WERI-Rb-1 (cell line): ENCODE data around the gene COMP.

Experiments
- DNase-seq: peaks from one replicate; pipeline ENCODE4 v3.0.0-alpha.2; 2020
- H3K27ac ChIP-seq: fragments of 250-450 bp; sonication (Bioruptor Pico); 2 replicates; pipeline ENCODE4 v1.5.1; 2020; ENCODE audit warnings: mild to moderate bottlenecking, moderate library complexity
- H3K27me3 ChIP-seq: fragments of 250-450 bp; sonication (Bioruptor Pico); 2 replicates; pipeline ENCODE4 v1.5.1; 2021; ENCODE audit warnings: mild to moderate bottlenecking, low read depth, moderate library complexity; ENCODE audit not compliant: insufficient read depth, severe bottlenecking
- H3K36me3 ChIP-seq: fragments of 250-450 bp; sonication (Bioruptor Pico); 2 replicates; pipeline ENCODE4 v1.5.1; 2020; ENCODE audit warnings: mild to moderate bottlenecking, moderate library complexity
- H3K4me3 ChIP-seq: 2 replicates; pipeline ENCODE4 v1.5.1; 2011; ENCODE audit warnings: low read depth, mild to moderate bottlenecking, control low read depth, low read length
- H3K9me3 ChIP-seq: fragments of 250-450 bp; sonication (Bioruptor Pico); 2 replicates; pipeline ENCODE4 v1.5.1; 2021; ENCODE audit warnings: mild to moderate bottlenecking, moderate library complexity; ENCODE audit not compliant: severe bottlenecking
- TF ChIP-seq, protein P1 (sequence below): IDR thresholded peaks from 2 replicates; pipeline ENCODE4 v1.5.1; 2011; ENCODE audit warnings: low read depth, mild to moderate bottlenecking, control low read depth, inconsistent platforms, low read length

COMP gene

DNA sequence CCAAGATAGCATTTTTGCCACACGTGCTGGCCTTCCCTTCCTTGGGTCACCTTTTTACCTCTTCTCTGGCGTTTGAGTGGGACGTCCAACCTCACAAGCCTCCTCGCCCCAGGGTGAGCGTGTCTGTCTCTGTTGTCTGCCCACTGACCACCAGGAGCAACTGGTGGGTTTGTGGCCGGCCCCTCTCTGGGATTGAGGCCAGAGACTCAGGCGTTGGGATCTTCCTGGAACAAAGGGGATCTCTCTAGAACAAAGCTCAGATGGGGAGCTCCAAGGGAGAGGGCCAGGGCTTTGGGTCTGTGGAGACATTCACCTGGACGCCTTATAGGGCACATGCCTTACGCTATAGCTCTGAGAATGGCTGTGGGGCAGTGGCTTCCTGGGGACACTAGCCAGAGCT lies 17.4 kb downstream of the COMP start:
- DNase-seq: no peak
- Histone ChIP-seq H3K9me3 (no peaks in the 10 kb centered on the region), H3K36me3 (no peaks in the 10 kb centered on the region), H3K27ac (no peak overlapping the region), H3K4me3 (no peak overlapping the region), H3K27me3 (no peaks in the 10 kb centered on the region)
- TF ChIP-seq, protein P1, sequence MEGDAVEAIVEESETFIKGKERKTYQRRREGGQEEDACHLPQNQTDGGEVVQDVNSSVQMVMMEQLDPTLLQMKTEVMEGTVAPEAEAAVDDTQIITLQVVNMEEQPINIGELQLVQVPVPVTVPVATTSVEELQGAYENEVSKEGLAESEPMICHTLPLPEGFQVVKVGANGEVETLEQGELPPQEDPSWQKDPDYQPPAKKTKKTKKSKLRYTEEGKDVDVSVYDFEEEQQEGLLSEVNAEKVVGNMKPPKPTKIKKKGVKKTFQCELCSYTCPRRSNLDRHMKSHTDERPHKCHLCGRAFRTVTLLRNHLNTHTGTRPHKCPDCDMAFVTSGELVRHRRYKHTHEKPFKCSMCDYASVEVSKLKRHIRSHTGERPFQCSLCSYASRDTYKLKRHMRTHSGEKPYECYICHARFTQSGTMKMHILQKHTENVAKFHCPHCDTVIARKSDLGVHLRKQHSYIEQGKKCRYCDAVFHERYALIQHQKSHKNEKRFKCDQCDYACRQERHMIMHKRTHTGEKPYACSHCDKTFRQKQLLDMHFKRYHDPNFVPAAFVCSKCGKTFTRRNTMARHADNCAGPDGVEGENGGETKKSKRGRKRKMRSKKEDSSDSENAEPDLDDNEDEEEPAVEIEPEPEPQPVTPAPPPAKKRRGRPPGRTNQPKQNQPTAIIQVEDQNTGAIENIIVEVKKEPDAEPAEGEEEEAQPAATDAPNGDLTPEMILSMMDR: no peak

DNA sequence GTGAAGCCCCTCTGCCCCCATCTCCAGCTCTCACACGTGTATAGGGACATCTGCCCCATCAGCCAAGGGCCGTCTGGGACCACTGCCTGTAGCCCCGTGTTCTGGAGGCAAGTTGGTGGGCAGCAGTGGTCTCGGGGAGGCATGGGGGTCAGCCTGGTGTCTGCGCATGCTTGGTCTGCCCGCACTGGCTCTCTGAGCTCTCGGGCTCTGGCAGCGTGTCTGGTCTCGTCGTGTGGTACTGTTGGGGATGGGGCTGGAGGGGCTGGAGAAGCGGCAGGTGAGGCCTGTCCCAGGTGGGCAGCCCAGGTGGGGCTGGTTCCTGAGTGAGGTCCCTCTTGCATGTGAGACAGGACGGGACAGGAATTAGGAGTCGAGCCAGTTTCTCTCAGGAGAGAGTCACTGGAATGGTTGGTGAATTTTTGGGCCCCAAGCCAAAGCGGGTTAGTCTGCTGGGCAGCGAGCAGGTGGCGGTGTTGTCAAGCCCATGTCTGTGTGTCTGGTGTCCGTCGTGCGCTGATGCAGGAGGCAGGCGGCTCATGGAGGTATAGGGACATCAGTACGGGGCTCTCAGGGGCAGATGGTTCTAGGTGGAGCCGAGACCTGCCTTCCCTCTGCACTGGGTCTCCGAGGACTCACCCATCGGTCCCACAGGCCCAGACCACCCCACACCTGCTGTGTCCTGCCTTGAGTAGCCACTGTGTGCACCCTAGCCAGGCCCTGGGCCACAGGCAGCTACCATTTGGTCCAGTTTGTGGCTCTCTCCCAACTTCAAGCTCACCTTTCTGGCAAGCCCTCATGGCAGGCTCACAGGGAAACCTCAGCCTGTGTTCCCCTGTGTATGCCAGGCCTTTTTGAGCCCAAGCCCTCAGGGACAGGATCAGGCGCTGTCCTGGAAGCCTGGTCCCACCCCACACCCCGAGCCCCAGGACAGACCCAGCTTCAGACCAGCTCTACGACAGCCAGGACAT lies 18.2 kb downstream of the COMP start:
- H3K36me3 ChIP-seq: no peaks in the 10 kb centered on the region
- no peak for DNase-seq
- TF ChIP-seq, protein P1: no peak
- H3K27me3 ChIP-seq: no peaks in the 10 kb centered on the region
- no peak overlapping the region for H3K4me3 ChIP-seq
- H3K9me3 ChIP-seq: no peaks in the 10 kb centered on the region
- H3K27ac ChIP-seq: no peak overlapping the region

DNA sequence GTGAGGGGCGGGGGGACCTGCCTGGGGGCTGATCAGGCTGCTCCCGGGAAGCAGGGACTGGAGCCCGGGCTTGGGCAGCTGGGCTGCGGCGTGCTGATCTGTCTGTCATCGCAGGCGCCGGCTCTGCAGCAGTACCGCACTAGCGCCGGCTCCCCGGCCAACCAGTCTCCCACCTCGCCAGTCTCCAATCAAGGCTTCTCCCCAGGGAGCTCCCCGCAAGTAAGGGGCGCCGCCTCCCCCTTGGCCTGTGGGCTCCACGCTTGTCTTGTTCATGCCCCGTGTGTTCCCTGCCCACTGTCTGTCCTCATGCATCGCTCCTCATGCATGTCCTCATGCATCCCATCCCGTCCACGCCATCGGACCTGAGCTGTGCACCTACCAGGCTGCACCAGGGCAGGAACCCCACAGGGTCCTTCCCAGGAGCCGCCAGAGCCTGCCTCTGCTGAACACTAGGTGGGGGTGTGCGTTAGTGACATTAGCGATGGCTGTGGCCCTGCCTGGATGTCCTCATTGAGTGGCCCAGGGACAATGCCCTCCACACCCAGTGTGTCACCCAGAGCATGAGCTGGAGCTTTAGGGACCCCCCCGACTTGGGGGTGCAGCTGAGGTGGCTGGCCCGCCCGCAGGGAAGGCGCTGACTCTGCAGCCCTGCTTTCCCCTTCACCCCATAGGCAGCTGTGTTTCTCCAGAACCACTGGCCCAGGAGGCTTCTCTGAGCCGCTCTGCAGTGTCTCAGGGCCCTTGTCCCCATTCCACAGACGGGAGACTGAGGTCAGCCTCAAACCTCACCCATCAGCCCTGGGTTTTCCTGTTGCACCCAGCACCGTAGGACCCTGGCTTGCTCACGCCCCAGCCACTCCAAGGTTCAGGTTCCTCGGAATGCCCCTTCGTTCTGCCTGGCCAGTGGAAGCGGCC lies 19.5 kb downstream of the COMP start:
- Histone ChIP-seq H3K4me3 (no peak overlapping the region), H3K27ac (no peak overlapping the region), H3K9me3 (no peaks in the 10 kb centered on the region), H3K36me3 (no peaks in the 10 kb centered on the region), H3K27me3 (no peaks in the 10 kb centered on the region)
- TF ChIP-seq, protein P1: peak; percentile 70
- peak; percentile 68 for DNase-seq

DNA sequence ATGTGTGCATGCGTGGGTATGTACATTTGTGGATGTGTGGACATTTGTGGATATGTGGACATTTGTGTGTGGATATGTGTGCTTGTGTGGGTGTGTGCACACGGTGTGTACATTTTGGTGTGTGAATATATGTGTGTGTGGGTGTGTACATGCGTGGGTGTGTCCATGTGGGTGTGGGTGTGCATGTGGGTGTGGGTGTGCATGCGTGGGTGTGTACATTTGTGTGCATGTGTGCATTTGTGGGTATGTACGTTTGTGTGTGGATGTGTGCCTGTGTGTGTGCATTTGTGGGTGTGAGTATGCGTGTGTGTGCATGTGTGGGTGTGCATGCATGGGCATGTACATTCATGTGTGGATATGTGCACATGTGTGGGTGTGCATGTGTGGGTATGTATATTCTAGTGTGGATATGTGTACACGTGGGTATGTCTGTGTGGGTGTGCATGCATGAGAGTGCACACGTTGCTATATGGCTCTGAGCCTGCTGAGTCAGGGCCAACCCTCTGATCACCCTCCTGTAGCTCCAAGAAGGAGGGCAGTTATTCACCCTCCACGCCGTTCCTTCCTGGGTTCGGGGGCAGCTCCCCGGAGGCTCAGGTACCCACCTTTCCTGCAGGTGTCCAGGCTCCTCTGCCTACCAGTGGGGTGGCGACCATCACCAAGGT lies 20.3 kb downstream of the COMP start:
- Histone ChIP-seq H3K27ac (no peak overlapping the region), H3K9me3 (no peaks in the 10 kb centered on the region), H3K27me3 (no peaks in the 10 kb centered on the region), H3K36me3 (no peaks in the 10 kb centered on the region), H3K4me3 (no peak overlapping the region)
- TF ChIP-seq, protein P1: no peak
- no peak for DNase-seq

DNA sequence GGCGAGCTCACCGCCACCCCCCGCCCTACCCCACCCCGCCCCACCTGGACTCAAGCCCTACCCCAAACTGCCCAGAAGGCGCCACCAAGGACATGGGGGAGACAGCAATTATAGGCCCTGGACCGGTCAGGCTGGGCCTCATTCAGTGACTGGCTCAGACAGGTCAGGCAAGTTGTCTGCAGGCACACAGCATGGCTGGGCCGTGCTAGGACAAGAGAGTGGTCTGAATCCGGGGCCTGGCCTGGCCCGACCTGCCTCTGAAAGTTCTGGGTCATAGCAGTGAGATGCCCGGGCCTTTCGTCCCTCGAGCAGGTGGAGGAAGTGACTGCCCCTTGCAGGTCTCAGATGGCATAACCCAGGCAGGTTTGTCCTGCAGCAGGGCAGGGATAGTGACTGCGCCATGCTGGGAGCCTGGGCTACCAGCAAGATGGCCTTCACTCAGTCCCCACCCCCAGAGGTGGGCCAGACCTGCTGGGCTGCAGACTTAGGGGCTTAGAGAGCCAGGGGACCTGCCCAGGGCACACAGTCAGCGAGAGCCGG lies 21.0 kb downstream of the COMP start:
- Histone ChIP-seq H3K27ac (no peak overlapping the region), H3K4me3 (no peak overlapping the region), H3K36me3 (no peaks in the 10 kb centered on the region), H3K9me3 (no peaks in the 10 kb centered on the region), H3K27me3 (no peaks in the 10 kb centered on the region)
- no peak for DNase-seq
- TF ChIP-seq, protein P1: no peak
